Epithelial cell of proximal tubule (primary cell): ENCODE results near the gene PTDSS2. TPM values are rescaled to one million over a fixed set of nuclear protein-coding genes. Genes with fewer than 3 reads are reported as not detected.
A peak's percentile ranks its signal among the peaks of the same experiment; 100 is the strongest.

Source experiments
- DNase-seq: peaks from one replicate; pipeline ENCODE4 v3.0.0-alpha.2; 2011; ENCODE audit warnings: low read depth
- H3K4me3 ChIP-seq: 2 replicates; pipeline ENCODE4 v1.5.1; 2011; ENCODE audit warnings: low read depth, mild to moderate bottlenecking, low read length
- total RNA-seq: library from RNA; depleted of rRNA; stranded (reverse); fragments of >200 nt; gene quantifications from 2 replicates; pipeline ENCODE4 v1.2.3, GENCODE V29; 2015
- TF ChIP-seq, protein P1 (sequence below): conservative IDR thresholded peaks from 2 replicates; pipeline ENCODE4 v1.5.1; 2012; ENCODE audit warnings: low read depth, mild to moderate bottlenecking, low read length

The PTDSS2 gene
- total RNA-seq, 1 donor from 2014 or later: 53.4 TPM

DNA sequence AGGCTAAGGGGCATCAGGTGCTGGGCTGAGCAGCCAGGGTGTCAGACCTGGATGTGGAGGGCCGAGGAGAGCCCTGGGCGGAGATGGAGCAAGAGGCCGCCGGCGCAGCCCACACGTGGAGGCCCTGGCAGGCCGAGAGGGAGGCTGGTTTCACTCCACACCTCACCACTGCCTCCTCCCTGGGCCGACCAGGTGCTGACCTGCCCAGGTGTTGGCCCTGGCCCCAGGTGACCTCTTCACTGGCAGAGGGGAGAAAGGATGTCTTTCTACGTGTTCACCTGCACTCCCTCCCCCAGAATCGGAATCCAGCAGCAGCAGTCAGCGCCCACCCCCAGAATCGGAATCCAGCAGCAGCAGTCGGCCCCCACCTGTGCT, 9.0 kb upstream of the PTDSS2 start:
- peak overlapping the region; percentile 61 for H3K4me3 ChIP-seq
- TF ChIP-seq, protein P1, sequence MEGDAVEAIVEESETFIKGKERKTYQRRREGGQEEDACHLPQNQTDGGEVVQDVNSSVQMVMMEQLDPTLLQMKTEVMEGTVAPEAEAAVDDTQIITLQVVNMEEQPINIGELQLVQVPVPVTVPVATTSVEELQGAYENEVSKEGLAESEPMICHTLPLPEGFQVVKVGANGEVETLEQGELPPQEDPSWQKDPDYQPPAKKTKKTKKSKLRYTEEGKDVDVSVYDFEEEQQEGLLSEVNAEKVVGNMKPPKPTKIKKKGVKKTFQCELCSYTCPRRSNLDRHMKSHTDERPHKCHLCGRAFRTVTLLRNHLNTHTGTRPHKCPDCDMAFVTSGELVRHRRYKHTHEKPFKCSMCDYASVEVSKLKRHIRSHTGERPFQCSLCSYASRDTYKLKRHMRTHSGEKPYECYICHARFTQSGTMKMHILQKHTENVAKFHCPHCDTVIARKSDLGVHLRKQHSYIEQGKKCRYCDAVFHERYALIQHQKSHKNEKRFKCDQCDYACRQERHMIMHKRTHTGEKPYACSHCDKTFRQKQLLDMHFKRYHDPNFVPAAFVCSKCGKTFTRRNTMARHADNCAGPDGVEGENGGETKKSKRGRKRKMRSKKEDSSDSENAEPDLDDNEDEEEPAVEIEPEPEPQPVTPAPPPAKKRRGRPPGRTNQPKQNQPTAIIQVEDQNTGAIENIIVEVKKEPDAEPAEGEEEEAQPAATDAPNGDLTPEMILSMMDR: no peak
- DNase-seq: no peak

DNA sequence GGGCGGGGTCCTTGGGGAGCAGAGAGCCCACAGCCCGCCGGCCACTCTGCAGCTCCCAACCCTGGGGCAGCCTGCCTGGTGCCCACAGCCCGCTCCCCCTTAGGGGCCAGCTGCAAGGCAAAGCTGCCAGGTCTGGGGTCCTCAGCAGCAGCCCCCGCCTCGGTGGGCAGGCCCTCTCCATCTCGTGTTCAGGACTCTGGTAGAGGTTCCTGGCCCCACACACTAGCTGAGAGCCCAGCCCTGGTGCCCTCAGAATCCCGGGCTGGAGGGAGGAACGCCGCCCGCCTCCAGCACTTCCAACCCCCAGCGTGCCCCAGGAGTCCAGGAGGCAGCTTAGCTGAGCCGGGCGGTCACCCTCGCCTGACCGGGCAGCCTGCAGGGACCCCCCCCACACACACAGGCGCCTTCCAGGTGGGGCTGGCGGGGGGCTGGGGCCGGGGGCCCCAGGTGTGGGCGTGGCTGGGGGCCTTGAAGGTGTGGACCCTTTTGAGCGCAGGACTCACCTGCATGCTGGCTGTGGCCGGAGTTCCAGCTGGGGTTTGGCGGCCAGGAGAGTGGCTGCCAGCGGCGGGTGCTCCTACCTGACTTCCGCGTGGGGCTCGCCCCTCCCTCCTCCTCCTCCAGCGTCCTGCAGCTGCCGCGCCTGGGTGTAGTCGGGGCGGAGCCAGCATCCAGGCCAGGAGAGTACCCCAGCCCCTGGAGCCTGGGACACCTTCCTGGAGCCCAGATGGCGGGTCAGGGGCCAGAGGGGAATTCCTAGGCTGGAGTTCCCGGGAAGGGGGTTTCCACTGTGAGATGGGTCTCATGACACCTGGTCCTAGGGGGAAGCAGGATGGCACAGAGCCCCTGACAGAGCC, 8.4 kb upstream of the PTDSS2 start, which contains the start of gene ANO9:
Gene ANO9 (minus strand): TSS at position 594 of the 857 bp plus-strand sequence. CDS start 85 bp downstream, at position 509.
- TF ChIP-seq, protein P1: no peak
- no peak for DNase-seq
- H3K4me3 ChIP-seq: peak within 1 kb of the TSS; percentile 61

DNA sequence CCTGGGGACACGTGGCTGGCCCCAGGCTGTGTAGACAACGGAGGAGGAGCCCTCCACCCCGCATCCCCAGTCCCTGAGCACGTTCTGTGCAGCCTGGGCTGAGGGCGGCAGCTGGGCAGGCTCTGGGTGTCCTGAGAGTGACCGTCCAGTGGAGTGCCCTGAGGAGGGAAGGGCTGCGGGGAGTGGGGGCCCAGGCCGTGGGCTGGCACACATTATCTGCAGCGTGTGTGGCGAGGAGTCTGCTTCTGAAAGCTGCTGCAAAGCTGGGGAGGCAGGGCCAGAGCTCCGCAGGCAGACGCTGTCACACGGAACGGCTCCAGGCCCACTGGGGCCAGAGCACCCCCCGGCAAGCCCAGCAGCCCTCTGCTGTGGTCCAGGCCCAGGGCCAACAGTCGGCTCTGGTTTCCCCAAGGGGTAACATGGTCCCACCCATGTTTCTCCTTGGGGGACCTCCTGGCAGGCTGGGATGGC, 7.4 kb upstream of the PTDSS2 start:
- TF ChIP-seq, protein P1: no peak
- H3K4me3 ChIP-seq: no peak overlapping the region
- DNase-seq: no peak

DNA sequence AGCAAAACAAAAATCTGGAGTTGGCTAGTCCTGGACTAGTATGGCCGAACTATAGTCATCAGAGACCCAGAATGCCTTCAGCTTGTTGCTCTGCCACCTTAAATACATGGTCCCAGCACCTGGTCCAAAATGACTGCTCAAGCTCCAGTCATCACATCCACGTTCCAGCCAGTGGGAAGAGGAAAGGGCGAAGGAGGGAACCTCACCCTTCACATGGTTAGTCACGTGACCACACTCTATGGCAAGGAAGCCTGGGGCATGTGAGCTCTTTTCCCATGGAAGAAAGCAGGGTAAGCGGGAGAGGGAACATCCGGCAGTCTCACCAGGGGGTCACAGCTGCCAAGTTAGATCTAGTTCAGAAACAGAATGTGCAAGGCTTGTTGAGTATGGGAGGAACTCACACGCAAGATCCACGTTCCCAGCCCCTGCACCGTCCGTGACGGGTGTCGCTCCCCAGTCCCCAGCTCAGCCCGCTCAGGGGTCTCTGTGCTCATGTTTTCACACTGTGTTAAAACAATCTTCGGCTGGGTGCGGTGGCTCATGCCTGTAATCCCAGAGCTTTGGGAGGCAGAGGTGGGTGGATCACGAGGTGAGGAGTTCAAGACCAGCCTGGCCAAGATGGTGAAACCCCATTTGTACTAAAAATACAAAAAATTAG, 6.4 kb upstream of the PTDSS2 start:
- TF ChIP-seq, protein P1: no peak
- H3K4me3 ChIP-seq: no peak overlapping the region
- no peak for DNase-seq

DNA sequence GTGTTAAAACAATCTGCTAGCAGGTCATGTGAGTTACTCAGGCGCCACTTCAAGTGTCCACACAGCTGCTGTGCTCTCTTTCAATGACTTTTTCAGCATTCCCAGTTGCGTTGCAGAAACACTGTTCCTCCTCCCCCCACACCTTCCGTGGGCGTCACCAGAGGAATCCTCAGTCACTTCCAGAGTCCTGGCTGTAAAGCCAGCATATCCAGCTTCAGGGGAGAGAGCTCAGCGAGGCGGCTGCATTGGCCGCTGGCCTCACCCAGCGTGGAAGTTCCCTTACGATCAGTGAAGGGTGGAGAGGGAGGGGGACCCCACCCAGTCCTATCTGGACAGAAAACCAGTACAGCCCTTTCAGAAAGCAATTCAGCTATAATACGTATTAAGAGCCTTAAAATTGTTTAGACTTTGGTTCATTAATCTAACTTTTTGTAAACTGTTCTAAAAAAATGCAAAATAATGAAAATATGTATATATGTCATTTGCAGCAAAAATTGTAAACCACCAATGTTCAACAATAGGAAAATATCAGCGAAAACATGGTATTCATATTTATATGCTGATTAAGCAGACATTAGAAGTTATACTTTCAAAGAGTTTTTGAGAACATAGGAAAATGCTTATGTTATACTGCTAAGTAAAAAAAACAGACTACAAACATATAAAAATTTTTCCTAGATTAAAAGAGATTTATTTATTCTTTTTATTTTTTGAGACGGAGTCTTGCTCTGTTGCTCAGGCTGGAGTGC, 5.5 kb upstream of the PTDSS2 start:
- DNase-seq: no peak
- TF ChIP-seq, protein P1: no peak
- H3K4me3 ChIP-seq: no peak overlapping the region

DNA sequence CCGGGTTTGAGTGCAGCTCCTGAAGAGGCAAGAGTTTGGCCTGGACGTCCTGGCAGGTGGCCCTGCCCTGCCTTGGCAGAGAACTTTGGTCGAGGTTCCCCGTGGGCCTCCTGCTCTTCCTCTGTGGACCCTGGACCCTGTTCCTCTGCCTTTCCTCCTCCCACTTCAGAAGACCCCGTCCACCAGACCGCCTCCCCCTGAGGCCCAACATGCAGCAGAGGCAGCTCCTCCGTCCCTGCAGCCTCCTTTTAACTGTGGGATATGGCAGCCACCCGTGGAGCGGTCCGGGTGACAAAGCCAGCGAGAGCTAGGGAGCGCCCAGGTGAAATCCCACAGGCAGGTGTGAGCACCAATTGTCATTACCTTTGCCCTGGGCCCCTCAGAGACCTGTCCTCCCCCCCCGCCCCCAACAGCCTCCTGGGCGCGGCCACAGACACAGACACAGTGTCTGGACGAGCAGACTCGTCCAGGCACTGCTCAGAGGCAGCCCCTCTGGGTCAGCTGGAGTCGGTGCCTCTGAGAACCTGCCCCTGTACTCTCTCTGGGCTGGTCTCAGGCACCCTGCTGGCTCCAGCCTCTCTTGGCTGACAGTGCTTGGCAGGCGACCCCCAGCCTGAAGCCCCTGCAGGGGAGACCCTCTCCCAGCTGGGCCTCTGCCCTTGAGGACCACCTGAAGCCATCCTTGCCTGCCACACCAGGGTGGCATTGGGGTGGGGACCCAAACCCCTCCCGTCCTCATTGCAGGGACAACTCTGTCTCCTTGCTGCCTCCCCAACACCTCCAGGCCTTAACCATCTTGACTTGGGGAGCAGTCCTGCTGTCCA, 4.1 kb upstream of the PTDSS2 start:
- H3K4me3 ChIP-seq: no peak overlapping the region
- TF ChIP-seq, protein P1: no peak
- no peak for DNase-seq
